Stomach (tissue), 4 donors: Measurements from ENCODE around the gene MARCHF2.

Experiments used
- CTCF ChIP-seq, 7 experiments: fragments of 450-650 bp in 4 of 7; fragments of 200-600 bp in 3 of 7; sonication (generic) in 3 of 7; IDR thresholded peaks; one replicate each; pipeline ENCODE4 v1.5.1; 2016 to 2019; ENCODE audit warnings: antibody characterized with exemption in 7 of 7, control low read depth in 2 of 7, mild to moderate bottlenecking in 1 of 7
- POLR2A ChIP-seq, 4 donors: fragments of 450-650 bp; IDR thresholded peaks; one replicate each; pipeline ENCODE4 v1.6.1; 2016; ENCODE audit warnings: antibody characterized with exemption in 4 of 4, control low read depth in 2 of 4, mild to moderate bottlenecking in 1 of 4, moderate library complexity in 1 of 4

- TF ChIP-seq POLR2A (IDR thresholded peaks at IDR 0.05) (no peak), CTCF (IDR thresholded peaks at IDR 0.05) (no peak)
Measured at GRCh38 chr19:8475005-8475404, 61.9 kb downstream of the MARCHF2 start.
